DND-41 (cell line): ENCODE results near the gene PPP1R16B.
"Not testable (repeated sequence)": the region's sequence is repeated elsewhere in the genome, so short reads cannot be mapped to it uniquely, and the experiment has no call there.

Source experiments
- ATAC-seq: fragments of 200-7000 bp; cut with Tn5 transposase; 3 replicates; pipeline ENCODE4 v1.9.1; 2021; ENCODE audit warnings: low read depth; ENCODE audit not compliant: insufficient read depth
- DNase-seq: peaks from one replicate; pipeline ENCODE4 v3.0.0-alpha.2; 2020
- H2AFZ ChIP-seq: 2 replicates; pipeline ENCODE4 v1.6.0; 2012; ENCODE audit warnings: low read depth, low read length
- H3K27ac ChIP-seq: 2 replicates; pipeline ENCODE4 v1.5.1; 2012; ENCODE audit warnings: low read length, inconsistent platforms
- H3K27me3 ChIP-seq: fragments of 200-600 bp; sonication (generic); 2 replicates; pipeline ENCODE4 v1.6.0; 2012; ENCODE audit warnings: low read length, mild to moderate bottlenecking, inconsistent platforms; ENCODE audit not compliant: insufficient read depth, poor library complexity
- H3K36me3 ChIP-seq: 2 replicates; pipeline ENCODE4 v1.5.1; 2012; ENCODE audit warnings: low read length, inconsistent platforms; ENCODE audit not compliant: insufficient read depth
- H3K4me1 ChIP-seq: 2 replicates; pipeline ENCODE4 v1.5.1; 2012; ENCODE audit warnings: mild to moderate bottlenecking, low read length; ENCODE audit not compliant: insufficient read depth
- H3K4me2 ChIP-seq: 2 replicates; pipeline ENCODE4 v1.6.0; 2012; ENCODE audit warnings: mild to moderate bottlenecking, moderate library complexity, low read length, inconsistent platforms; ENCODE audit not compliant: insufficient read depth
- H3K4me3 ChIP-seq, 2 experiments: fragments of 200-600 bp in 1 of 2; shearing (Covaris generic) in 1 of 2; 2 replicates each; pipeline ENCODE4 v1.5.1; 2012 to 2016; ENCODE audit warnings: inconsistent platforms in 2 of 2, low read length in 2 of 2, mild to moderate bottlenecking in 2 of 2, low read depth in 1 of 2, moderate library complexity in 1 of 2
- H3K79me2 ChIP-seq: 2 replicates; pipeline ENCODE4 v1.6.0; 2012; ENCODE audit warnings: low read length, inconsistent platforms; ENCODE audit not compliant: insufficient read depth
- H3K9ac ChIP-seq: 2 replicates; pipeline ENCODE4 v1.6.0; 2012; ENCODE audit warnings: low read depth, mild to moderate bottlenecking, inconsistent platforms, low read length, moderate library complexity
- H3K9me3 ChIP-seq: 2 replicates; pipeline ENCODE4 v1.5.1; 2012; ENCODE audit warnings: low read length, moderate library complexity, mild to moderate bottlenecking, inconsistent platforms; ENCODE audit not compliant: insufficient read depth, severe bottlenecking
- H4K20me1 ChIP-seq: 2 replicates; pipeline ENCODE4 v1.6.0; 2012; ENCODE audit warnings: low read length; ENCODE audit not compliant: insufficient read depth
- EZH2 ChIP-seq: IDR thresholded peaks from 3 replicates; pipeline ENCODE4 v1.6.1; 2012; ENCODE audit warnings: borderline replicate concordance, low read depth, mild to moderate bottlenecking, moderate library complexity, low read length, inconsistent platforms; ENCODE audit not compliant: severe bottlenecking
- TF ChIP-seq, protein P1 (sequence below): IDR thresholded peaks from 2 replicates; pipeline ENCODE4 v1.5.1; 2012; ENCODE audit warnings: borderline replicate concordance, low read length, moderate library complexity, mild to moderate bottlenecking; ENCODE audit not compliant: poor library complexity, severe bottlenecking; ENCODE audit errors: extremely low read depth

The PPP1R16B gene

DNA sequence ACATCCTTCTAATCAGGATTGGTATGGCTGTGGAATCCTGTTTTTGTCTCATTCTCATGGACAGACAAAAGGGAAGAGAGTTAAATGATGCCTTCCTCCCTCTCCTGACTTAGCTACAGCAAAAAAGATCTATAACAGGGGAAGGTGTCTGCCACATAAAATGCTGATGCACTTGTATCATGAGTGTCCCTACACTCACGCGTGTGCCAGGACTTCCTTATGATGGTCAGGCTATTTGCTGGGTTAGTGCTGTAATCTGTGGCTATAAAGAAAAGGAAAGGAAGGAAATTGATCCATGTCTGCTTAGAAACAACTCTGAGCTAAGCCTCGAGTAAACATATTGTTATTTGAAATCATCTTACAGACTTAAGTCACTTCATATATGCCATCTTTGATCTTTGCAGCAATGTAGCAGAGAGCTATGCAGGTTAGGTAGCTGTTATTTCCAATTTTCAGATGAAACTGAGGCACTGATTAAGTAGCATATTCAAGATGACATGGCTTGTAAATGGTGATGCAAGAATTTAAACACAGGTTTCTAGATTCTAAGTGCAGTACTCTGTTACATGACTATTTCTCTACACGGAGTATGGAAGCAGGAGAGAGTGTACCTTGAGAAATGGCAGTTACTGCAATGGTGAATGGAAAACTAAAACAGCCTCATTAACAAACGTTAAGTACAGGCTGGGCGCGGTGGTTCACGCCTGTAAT is 148.3 kb downstream of the PPP1R16B start:
- no peak for DNase-seq
- peaks cover 56% of the 10 kb centered on the region for H3K36me3 ChIP-seq
- no peak for ATAC-seq
- H3K79me2 ChIP-seq: peaks cover 1% of the 10 kb centered on the region
- H3K4me2 ChIP-seq: no peak overlapping the region
- no peak overlapping the region for H3K4me3 ChIP-seq
- H3K9me3 ChIP-seq: no peaks in the 10 kb centered on the region
- peaks cover 15% of the 10 kb centered on the region; the same call in 1 of the 2 replicates for H4K20me1 ChIP-seq
- TF ChIP-seq, protein P1, sequence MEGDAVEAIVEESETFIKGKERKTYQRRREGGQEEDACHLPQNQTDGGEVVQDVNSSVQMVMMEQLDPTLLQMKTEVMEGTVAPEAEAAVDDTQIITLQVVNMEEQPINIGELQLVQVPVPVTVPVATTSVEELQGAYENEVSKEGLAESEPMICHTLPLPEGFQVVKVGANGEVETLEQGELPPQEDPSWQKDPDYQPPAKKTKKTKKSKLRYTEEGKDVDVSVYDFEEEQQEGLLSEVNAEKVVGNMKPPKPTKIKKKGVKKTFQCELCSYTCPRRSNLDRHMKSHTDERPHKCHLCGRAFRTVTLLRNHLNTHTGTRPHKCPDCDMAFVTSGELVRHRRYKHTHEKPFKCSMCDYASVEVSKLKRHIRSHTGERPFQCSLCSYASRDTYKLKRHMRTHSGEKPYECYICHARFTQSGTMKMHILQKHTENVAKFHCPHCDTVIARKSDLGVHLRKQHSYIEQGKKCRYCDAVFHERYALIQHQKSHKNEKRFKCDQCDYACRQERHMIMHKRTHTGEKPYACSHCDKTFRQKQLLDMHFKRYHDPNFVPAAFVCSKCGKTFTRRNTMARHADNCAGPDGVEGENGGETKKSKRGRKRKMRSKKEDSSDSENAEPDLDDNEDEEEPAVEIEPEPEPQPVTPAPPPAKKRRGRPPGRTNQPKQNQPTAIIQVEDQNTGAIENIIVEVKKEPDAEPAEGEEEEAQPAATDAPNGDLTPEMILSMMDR: no peak
- no peak for TF ChIP-seq EZH2
- H3K9ac ChIP-seq: no peak overlapping the region
- no peaks in the 10 kb centered on the region for H3K27me3 ChIP-seq
- H3K4me1 ChIP-seq: no peaks in the 10 kb centered on the region
- H3K27ac ChIP-seq: no peak overlapping the region
- H2AFZ ChIP-seq: no peak overlapping the region

DNA sequence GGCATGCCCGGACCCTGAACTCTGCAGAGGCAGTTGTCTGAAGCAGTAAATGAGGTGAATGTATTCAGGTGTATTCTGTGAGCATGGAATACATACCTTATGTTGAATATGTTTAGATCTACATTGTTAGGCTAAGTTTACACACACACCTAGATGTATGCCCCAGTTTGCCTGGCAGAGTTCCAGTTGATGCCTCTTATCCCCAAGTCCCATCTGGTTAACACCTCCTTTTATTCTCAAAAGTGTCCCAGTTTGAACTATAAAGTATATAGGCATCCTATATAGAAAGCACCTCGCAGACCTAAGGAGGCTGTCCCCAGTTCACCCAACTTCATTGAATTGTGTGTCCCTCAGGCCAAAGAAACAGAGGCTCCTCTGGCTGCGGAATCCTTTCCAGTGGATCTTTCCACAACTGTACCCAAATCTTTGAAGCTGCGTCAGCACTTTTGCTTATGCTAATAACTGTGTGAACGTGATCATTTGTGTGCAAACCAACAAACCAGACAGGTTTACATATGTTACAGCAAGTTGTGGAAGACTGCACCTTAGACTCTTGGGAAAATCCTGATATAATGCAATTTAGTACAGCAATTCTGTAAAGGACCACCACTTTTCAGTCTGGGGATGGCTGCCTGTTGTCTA is 151.9 kb downstream of the PPP1R16B start:
- Histone ChIP-seq H3K36me3 (peaks cover 20% of the 10 kb centered on the region), H4K20me1 (peaks cover 6% of the 10 kb centered on the region; the same call in 1 of the 2 replicates), H3K4me3 (no peak overlapping the region), H2AFZ (no peak overlapping the region), H3K79me2 (peaks cover 12% of the 10 kb centered on the region), H3K27ac (no peak overlapping the region), H3K27me3 (no peaks in the 10 kb centered on the region), H3K9ac (no peak overlapping the region), H3K4me1 (peaks cover 13% of the 10 kb centered on the region), H3K9me3 (no peaks in the 10 kb centered on the region), H3K4me2 (no peak overlapping the region)
- DNase-seq (no peak), ATAC-seq (no peak)
- no peak for TF ChIP-seq EZH2
- TF ChIP-seq, protein P1: no peak

DNA sequence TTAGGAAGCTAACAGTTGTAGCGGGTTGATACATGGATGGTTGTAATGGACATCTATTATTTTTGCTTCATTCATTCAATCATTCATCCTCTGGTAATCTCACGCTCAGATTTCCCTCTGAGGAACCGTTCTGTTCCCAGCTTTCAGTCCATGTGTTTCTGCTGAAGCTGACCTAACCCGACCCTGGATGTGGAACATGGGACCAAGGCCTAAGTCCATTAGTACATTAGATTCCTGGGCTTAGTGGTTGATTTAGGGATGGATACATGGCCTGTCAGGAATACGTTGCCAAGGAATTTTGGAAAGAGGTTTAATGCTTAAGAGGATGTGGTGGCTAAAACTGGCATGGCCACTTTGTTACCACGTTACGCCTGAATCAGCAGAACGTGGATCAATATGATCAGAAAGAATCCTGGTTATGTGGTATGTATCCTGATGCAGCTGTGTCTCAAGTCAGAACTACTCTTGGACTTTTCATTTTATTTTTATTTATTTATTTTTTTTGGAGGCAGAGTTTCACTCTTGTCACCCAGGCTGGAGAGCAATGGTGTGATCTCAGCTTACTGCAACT is 152.5 kb downstream of the PPP1R16B start:
- Histone ChIP-seq H3K9me3 (no peaks in the 10 kb centered on the region), H3K4me3 (no peak overlapping the region), H2AFZ (no peak overlapping the region), H3K4me2 (no peak overlapping the region), H3K27ac (no peak overlapping the region), H4K20me1 (peaks cover 6% of the 10 kb centered on the region; the same call in 1 of the 2 replicates), H3K9ac (no peak overlapping the region), H3K79me2 (peaks cover 19% of the 10 kb centered on the region), H3K36me3 (peaks cover 14% of the 10 kb centered on the region), H3K27me3 (no peaks in the 10 kb centered on the region), H3K4me1 (peaks cover 15% of the 10 kb centered on the region)
- ATAC-seq (no peak), DNase-seq (no peak)
- no peak for TF ChIP-seq EZH2
- TF ChIP-seq, protein P1: no peak

DNA sequence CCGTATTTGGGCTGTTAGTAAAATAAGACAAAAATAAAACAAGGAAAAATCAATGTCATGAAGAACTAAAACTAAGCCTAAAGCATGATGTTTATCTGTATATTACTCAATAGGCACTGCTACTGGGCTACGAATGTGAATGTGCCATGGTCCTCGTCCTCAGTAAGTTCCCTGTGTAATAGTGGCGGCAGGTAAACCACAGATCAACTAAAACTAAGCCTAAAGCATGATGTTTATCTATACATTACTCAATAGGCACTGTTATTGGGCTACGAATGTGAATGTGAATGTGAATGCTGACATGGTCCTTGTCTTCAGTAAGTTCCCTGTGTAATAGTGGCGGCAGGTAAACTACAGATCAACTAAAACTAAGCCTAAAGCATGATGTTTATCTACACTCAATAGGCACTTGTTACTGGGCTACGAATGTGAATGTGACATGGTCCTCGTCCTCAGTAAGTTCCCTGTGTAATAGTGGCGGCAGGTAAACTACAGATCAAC is 154.7 kb downstream of the PPP1R16B start:
- Histone ChIP-seq H3K79me2 (peaks cover 41% of the 10 kb centered on the region), H3K4me1 (peaks cover 35% of the 10 kb centered on the region)
- not testable (repeated sequence) for H3K27ac ChIP-seq, ATAC-seq, DNase-seq, H3K4me2 ChIP-seq, H4K20me1 ChIP-seq, H3K4me3 ChIP-seq, H2AFZ ChIP-seq, H3K9me3 ChIP-seq, H3K36me3 ChIP-seq, H3K27me3 ChIP-seq, H3K9ac ChIP-seq
